ENCODE results near the gene CCDC17. TPM values are rescaled to one million over a fixed set of nuclear protein-coding genes. Genes with fewer than 3 reads are reported as not detected.
A peak's percentile ranks its signal among the peaks of the same experiment; 100 is the strongest.

The CCDC17 gene
- total RNA-seq, 2 donors from 2014 or later, result 0.39 to 0.52 TPM

DNA sequence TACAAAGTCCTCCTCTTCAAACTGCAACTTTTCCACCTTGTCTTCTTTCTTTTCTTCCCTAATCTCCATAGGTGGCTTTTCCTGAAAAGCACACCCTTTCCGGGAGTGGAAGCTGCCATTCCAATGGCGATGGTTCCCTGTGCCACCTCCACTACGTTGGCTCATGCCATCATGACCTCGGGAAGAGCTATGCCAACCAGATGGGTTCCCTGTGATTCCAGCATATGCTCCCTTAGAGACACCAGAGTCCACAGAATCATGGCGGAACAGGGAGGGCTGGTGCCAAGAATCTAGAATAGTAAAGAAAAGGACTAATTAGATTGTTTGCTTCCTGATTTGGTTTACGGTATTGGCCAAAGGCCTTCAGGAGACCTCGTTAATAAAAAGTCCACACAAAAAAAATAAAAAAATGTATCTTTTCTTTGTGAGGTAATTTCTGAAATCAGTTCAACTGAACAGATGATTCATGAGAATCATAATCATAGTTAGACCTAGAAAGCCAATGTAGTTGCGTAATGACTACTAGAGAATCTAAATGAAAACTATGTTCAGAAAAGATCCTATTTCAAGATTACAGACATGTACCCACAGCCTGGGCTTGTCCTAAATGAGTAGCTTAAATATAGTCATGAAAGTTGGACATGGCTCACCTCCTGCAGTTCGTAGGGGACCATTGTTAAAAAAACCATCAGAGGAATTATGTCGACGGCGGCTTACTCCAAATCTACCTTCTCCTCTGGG is 30.9 kb upstream of the CCDC17 start:
- TF ChIP-seq, protein P1, sequence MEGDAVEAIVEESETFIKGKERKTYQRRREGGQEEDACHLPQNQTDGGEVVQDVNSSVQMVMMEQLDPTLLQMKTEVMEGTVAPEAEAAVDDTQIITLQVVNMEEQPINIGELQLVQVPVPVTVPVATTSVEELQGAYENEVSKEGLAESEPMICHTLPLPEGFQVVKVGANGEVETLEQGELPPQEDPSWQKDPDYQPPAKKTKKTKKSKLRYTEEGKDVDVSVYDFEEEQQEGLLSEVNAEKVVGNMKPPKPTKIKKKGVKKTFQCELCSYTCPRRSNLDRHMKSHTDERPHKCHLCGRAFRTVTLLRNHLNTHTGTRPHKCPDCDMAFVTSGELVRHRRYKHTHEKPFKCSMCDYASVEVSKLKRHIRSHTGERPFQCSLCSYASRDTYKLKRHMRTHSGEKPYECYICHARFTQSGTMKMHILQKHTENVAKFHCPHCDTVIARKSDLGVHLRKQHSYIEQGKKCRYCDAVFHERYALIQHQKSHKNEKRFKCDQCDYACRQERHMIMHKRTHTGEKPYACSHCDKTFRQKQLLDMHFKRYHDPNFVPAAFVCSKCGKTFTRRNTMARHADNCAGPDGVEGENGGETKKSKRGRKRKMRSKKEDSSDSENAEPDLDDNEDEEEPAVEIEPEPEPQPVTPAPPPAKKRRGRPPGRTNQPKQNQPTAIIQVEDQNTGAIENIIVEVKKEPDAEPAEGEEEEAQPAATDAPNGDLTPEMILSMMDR (IDR thresholded peaks at IDR 0.05), result no peak
- H3K36me3 ChIP-seq, result peaks cover 93% of the 10 kb centered on the region
- H3K27ac ChIP-seq, result no peak overlapping the region
- H3K9me3 ChIP-seq, result no peaks in the 10 kb centered on the region
- DNase-seq (ENCODE audit: low spot score), result no peak
- H3K27me3 ChIP-seq, result no peaks in the 10 kb centered on the region
- no peaks in the 10 kb centered on the region for H3K4me1 ChIP-seq
- H3K4me3 ChIP-seq, result no peak overlapping the region

DNA sequence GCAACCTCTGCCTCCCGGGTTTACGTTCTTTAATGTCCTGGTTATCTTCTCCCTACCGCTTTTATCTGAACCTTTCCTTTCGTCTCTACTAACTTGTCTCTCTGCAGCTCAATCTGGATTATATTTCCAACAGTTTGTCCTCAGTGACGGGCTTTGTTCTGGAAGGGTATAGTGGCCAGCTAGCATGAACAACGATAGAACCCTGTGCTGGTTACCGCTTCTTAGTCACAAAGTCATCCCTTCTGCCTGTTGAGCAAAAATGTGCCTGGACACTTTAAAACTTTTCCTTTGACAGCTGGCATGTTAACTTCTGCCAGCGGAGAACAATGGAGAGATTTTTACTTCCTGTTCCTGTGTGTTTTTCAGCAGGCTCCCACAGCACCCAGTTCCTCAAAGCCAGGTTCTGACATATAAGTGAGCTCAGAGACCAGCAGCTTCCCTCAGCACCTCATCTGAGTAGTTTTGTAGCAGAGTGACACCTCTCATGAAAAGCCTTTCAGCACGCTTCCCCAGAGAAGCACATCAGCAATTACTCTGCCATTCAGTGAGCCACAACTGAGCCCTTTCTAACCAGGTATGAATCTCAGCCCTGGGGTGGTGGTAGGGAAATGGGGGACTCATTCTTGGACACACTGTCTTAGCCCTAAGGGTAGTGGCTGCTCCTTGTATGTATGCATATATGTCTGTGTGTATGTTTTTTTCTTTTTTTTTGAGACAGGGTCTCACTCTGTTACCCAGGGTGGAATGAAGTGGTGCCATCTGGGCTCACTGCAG is 23.6 kb upstream of the CCDC17 start:
- TF ChIP-seq, protein P1 (IDR thresholded peaks at IDR 0.05), result no peak
- Histone ChIP-seq H3K4me1 (peaks cover 0 to 14% of the 10 kb centered on the region in 2 donors), H3K9me3 (no peaks in the 10 kb centered on the region), H3K4me3 (no peak overlapping the region), H3K27ac (peak overlapping the region in 1 of 2 donors; percentile 35), H3K36me3 (peaks cover 39% of the 10 kb centered on the region), H3K27me3 (no peaks in the 10 kb centered on the region)
- no peak for DNase-seq (ENCODE audit: low spot score)

DNA sequence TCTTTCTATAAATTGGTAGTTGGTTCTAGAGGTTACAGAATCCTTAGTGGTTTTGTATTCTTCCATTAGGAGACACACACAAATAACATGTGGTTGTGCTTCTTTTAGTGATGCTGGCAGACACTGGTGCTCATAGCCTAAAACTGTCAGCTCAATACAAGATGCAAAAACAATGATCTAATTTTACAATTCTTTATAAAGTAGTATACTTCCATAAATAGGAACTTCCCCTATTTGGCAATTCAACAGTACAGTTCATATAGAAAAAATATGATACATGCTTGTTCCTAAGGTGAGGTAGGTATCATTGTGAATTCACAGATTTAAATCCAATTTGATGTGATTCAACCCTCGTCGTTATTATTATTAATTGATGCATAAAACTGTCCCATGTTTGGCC is 20.8 kb upstream of the CCDC17 start:
- Histone ChIP-seq H3K4me1 (peaks cover 0 to 14% of the 10 kb centered on the region in 2 donors), H3K27ac (no peak overlapping the region), H3K9me3 (no peaks in the 10 kb centered on the region), H3K36me3 (peaks cover 42% of the 10 kb centered on the region), H3K27me3 (no peaks in the 10 kb centered on the region), H3K4me3 (no peak overlapping the region)
- no peak for DNase-seq (ENCODE audit: low spot score)
- TF ChIP-seq, protein P1 (IDR thresholded peaks at IDR 0.05), result no peak

DNA sequence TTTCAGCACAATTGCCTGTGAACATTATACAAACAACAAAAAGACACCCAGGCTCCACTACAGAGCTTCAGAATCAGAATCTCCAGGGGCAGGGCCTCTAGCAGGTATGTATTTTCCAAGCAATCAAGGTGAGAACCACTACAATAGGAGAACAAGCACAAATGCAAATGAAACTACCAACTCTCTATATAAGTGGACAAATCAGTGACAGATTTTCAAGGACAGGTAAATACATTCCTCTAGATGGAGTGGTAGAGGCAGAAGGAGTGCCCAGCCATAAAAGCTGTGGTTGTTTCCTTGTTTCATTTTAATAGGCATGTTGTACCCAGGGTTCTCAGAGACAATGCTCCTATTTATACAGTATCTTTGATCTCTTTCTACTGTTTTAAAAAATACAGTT is 20.1 kb upstream of the CCDC17 start:
- no peak overlapping the region for H3K4me3 ChIP-seq
- TF ChIP-seq, protein P1 (IDR thresholded peaks at IDR 0.05), result no peak
- H3K27ac ChIP-seq, result no peak overlapping the region
- peaks cover 48% of the 10 kb centered on the region for H3K36me3 ChIP-seq
- H3K27me3 ChIP-seq, result no peaks in the 10 kb centered on the region
- no peak for DNase-seq (ENCODE audit: low spot score)
- H3K4me1 ChIP-seq, result peaks cover 0 to 14% of the 10 kb centered on the region in 2 donors
- no peaks in the 10 kb centered on the region for H3K9me3 ChIP-seq

DNA sequence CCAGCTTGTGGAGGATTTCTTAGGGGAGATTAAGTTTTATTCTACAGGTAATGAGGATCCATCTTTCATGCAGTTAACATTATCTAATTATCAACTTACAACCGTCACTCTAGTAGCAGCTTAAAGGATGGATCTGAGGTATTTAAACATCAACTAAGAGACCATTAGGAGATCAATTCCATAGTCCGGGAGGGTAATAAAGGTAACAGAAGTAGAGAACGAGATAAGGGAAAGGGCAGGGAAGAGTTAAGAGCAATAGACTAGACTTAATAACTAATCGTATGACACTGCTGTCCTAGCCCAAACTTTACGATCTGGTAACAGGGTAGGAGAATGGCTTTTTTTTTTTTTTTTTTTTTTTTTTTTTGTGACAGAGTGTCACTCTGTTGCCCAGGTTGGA is 19.5 kb upstream of the CCDC17 start:
- Histone ChIP-seq H3K27me3 (no peaks in the 10 kb centered on the region), H3K4me1 (peaks cover 0 to 13% of the 10 kb centered on the region in 2 donors), H3K36me3 (peaks cover 48% of the 10 kb centered on the region), H3K4me3 (no peak overlapping the region), H3K9me3 (no peaks in the 10 kb centered on the region), H3K27ac (no peak overlapping the region)
- TF ChIP-seq, protein P1 (IDR thresholded peaks at IDR 0.05), result no peak
- no peak for DNase-seq (ENCODE audit: low spot score)

Data from right atrium auricular region (tissue), 2 donors.